Activated CD8-positive, alpha-beta memory T cell treated with anti-CD3 and anti-CD28 coated beads for 4 hours (primary cell): Measurements from ENCODE around the gene OLR1.
"Not testable (repeated sequence)": the region's sequence is repeated elsewhere in the genome, so short reads cannot be mapped to it uniquely, and the experiment has no call there.

ENCODE experiments used
- DNase-seq, 2 donors: peaks; one replicate each; pipeline ENCODE4 v3.0.0-alpha.2; 2020; ENCODE audit warnings: low read depth in 2 of 2

Gene OLR1

DNA sequence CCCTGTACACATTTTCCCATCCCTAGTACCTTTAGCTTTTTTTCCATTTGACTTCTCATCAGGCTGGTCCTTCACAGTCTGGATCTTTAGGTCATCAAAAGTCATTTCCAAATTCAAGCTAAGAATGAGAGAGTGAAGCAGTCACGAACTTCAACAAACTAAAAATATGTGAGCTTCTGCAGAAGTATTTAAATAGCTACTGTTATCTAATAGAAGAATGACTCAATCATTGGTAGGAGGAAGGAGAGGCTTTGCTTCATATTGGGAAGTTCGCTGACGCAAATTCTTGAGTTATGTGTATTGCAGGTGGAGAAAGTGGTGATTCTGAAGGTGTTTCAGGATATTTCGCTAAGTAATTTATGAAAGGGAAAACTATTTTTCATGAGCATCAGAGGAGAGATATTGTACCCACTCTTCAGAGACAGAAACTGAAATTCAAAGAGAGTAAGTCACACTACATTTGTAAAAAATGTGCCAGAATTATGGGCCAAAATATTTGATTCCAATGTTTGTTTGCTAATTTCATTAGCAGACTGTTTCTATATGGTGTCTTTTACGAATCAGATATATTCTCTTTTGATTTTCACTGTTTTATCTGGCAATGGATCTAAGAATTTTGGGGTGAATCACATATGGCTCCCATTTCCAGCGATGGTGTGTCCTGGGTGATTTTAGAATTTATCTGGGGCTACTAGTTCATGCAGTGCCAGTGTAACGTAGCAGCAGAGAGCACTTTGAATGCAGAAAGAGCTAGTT lies at the start of gene OLR1:
Gene OLR1, minus strand, starts transcription at position 160 of the 756 bp plus-strand sequence. Its CDS starts 55 bp downstream, at position 105.
- no peak for DNase-seq

GRCh38 chr12:10220398-10221077 lies 48.6 kb upstream of the OLR1 start:
- DNase-seq = no peak

DNA sequence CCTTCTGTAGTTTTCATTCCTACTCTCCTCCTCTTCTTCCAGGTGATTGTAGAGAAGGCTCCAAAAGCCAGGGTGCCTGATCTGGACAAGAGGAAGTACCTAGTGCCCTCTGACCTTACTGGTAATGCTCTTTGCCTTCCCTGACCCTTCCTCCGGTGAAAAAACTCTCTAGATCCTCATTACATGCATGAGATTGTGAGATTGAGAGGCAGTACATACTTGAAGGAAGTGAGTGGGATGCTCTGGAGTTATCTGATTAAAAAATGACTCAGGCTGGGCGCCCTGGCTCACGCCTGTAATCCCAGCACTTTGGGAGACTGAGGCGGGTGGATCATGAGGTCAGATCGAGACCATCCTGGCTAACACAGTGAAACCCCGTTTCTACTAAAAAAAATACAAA lies 46.1 kb upstream of the OLR1 start:
- no peak for DNase-seq

DNA sequence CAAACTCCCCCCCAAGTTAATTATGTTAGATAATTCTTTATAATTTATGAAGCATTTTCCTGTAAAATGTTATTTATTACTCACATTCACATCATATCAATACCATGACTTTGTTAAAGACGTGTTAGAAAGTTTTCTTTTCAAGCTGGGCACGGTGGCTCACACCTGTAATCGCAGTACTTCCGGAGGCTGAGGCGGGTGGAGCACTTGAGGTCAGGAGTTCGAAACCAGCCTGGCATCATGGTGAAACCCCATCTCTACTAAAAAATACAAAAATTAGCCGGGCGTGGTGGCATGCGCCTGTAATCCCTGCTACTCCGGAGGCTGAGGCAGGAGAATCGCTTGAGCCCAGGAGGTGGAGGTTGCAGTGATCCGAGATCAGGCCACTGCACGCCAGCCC lies 44.0 kb upstream of the OLR1 start:
- not testable (repeated sequence) for DNase-seq

DNA sequence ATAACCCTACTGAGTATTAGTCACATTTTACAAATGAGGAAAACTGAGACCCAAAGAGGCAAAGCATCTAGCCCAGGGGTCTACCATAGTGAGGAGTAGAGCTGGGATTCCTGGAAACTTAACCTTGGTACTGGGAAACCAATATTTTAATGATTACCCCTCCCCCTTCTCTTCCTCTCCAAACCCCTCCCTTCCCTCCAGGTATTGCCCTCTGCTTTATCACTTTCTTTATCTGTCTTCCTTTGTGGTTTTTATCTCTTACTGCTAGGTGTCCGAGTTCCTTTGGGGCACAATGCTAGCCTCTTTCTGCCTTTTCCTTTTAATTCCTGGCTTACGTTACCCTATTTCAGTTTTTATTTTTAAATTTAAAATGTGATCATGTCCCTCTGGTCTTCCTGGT lies 43.5 kb upstream of the OLR1 start:
- DNase-seq = no peak

GRCh38 chr12:10214895-10215267 lies 42.9 kb upstream of the OLR1 start:
- DNase-seq = no peak

GRCh38 chr12:10214136-10214894 lies 42.4 kb upstream of the OLR1 start:
- no peak for DNase-seq

DNA sequence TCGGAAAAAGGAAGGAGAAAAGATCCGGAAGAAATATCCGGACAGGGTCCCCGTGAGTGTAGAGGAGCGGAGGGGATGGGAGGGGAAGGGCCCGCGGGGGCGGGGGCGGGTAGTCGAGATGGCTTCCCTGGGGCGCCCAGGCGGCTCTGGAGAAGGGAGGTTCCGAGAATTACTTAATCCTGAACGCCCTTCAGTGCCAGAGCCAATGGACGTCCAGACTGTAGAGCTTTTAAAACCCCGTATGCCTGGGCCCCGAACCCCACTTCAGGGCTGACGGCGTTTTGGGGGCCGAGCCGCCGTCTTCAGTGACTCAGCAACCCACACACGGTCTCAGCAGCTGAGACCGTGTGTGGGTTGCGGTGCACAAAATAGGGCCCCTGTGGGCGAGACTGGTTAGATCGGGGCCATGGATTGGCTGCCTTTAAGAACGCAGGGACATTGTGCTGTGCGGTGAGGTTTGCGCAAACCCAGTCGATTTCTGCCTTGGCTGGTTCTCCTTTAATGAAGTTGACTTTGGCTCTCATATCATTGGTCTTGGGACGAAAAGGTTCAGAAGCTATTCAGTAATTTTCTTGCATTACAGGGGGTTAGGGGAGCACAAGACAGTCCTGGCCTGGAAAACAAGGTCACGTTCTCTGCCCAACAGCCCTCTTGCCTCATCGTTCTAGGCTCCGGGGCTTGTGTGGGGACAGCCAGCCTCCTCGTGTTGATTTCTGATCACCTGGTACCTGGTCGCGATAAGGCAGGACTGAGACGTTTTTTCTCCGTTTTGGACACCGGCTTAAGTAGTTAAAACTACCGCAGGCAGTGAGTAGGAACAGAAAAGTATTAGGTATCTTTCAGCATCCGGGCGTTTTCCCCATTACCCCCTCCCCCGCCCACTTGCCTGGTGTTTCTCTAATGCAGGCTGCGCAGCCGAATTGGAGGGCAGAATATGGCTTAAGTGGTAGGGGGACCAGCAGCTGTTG lies 41.5 kb upstream of the OLR1 start:
- peak; percentile 64 to 81 for DNase-seq

GRCh38 chr12:10212739-10213131 lies 40.8 kb upstream of the OLR1 start, which contains the start of gene GABARAPL1:
GABARAPL1 (plus strand) TSS chr12:10212877; CDS start chr12:10213130, 253 bp downstream.
- DNase-seq = peak; percentile 57 to 64

- peak; percentile 69 to 75 for DNase-seq
Observed at GRCh38 chr12:10211940-10212738, 40.2 kb upstream of the OLR1 start.

DNA sequence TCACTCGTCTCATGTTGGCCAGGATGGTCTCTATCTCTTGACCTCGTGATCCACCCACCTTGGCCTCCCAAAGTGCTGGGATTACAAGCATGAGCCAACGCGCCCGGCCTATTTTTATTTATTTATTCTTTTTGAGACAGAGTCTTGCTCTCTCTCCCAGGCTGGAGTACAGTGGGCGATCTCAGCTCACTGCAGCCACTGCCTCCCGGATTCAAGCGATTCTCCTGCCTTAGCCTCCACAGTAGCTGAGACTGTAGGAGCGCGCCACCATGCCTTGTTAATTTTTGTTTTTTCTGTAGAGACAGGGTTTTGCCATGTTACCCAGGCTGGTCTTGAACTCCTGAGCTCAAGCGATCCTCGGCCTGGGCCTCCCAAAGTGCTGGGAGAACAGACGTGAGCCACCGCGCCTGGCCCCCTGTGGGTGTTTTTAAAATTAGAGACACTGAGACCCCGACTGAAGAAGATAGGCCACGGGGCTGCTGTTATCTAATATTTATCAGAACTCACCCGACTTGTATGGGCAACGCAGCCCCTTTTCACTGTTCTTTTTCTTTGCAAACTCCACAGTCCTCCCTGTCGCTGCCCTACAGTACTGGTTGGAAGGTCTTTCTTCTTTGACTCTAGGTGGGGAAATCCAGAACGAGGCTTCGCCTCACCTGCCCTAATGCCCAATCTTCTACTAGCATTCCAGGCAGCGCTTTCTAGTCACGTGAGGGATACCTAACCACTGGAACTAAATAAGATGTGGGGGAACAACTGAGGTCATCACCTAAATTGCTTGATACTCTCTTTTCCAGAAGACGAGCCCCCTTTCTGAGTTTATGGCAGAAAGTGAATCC lies 39.4 kb upstream of the OLR1 start:
- no peak for DNase-seq

DNA sequence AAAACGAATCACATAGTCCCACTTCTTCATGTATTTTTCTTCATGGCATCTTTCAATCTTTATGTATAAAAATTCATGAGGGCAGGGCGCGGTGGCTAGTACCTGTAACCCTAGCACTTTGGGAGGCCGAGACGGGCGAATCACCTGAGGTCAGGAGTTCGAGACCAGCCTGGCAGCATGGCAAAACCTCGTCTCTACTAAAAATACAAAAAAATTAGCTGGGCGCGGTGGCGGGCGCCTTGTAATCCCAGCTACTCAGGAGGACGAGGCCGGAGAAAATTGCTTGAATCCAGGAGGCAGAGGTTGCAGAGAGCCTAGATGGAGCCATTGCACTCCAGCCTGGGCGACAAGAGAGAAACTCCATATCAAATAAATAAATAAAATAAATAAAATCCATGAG lies 38.3 kb upstream of the OLR1 start:
- no peak for DNase-seq

- DNase-seq = no peak
Observed at GRCh38 chr12:10207136-10207535, 35.2 kb upstream of the OLR1 start.

GRCh38 chr12:10205220-10205807 lies 33.4 kb upstream of the OLR1 start:
- DNase-seq = no peak

GRCh38 chr12:10204495-10204894 lies 32.6 kb upstream of the OLR1 start:
- DNase-seq = not testable (repeated sequence)

DNA sequence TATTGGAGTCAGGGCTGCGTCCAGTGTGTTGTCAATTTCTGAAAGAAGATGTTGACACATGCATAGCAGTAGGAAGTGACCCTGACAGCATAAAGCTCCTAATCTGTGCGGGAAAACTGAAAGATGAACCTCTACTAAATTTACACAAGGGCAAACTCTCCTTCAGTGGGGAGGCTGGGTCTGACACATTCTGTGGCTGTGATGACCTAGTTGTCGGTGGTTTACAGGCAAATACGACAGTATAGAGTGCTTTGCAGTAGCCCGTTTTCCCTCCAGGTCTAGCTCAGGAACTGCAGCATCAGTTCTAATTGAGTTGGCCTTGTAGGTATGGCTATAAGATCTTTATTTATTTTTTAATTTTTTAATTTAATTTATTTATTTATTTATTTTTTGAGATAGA lies 25.9 kb upstream of the OLR1 start:
- no peak for DNase-seq

DNA sequence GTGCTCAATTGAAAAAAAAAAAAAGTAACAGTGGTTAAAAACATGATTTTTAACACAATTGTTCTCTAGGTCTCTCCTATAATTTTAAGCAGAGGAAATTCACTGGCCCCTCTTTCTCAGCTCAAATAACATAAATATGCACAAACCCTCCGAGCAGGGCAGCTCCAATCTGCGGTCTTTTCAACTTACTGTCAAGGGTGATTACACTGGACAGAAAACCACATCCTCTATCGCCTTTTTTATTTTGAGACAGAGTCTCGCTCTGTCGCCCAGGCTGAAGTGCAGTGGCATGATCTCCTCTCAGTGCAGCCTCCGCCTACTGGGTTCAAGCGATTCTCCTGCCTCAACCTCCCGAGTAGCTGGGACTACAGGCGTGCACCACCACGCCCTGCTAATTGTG lies 24.3 kb upstream of the OLR1 start:
- DNase-seq = no peak

- DNase-seq = no peak
Observed at GRCh38 chr12:10194160-10194670, 22.3 kb upstream of the OLR1 start.

DNA sequence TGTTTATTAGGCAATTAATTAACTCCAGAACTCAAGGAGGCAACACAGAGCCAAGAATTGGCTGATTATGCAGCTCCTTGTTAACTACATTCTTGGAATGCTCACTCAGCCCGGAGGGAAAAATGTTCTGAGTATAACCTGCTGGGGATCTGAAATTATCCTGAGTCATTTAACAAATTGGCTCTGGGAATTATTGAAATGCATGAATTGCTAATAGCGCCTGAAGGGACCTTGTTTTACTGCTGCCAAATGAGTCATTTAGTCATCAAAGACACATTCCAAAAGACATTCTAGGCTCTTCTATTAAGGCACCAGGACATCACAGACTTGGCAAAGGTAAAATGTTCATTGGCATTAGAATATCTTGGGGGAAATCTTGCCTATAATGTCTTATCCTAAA lies 19.9 kb upstream of the OLR1 start:
- no peak for DNase-seq
